ENCODE results near the gene SH3RF3.

SH3RF3 gene

DNA sequence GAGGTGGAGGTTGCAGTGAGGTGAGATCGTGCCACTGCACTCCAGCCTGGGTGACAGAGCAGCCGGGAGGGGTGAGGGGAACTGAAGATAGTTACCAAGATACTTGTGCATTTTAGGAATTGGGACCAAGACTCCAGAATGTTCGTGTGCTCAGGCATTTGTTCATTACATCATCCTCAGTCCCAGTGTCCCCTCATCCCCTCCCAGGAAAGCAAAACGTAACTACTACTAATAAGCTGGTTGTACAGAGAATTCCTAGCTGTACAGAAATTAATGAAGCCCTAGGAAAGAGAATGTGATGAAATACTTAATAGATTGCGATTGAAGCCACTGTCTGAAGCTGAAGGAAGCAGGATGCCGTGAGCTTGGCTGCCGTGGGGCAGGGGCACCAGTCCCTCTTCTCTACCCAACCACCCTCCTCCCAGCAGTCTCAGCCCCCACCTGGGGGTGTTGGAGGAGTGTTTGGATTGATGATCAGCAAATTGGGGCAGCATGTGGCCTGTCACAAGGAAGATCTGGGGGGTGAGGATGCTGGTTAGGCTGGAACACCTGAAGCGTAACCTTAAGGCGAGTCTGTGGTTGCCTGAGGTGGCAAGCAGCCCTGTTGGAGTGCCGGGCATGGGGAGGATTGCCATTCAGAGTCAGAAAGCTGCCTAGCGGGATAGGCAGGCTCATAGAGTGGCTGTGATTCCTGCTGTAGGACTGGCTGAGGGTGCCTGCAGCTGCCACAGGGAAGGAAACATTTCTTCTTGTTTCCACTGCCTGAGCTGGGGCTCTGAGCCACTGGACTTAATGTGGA lies 140.9 kb downstream of the SH3RF3 start:
- Histone ChIP-seq H3K27me3 (replicated peaks in 2 of 5; ENCODE audit: control insufficient read depth in 4 of 5, insufficient read depth in 5 of 5, low read length in 4 of 5) (peaks cover 0 to 2% (median 0%) of the 10 kb centered on the region in 5 experiments), H3K27ac (ENCODE audit: insufficient read depth in 1 of 2, low read depth in 1 of 2, low read length in 2 of 2, poor library complexity in 1 of 2, severe bottlenecking in 2 of 2) (no peak overlapping the region), H3K4me3 (ENCODE audit: control insufficient read depth in 1 of 7, extremely low read depth in 1 of 7, insufficient read depth in 4 of 7, low read depth in 2 of 7, low read length in 6 of 7) (no peak overlapping the region), H3K36me3 (ENCODE audit: control insufficient read depth in 4 of 4, insufficient read depth in 4 of 4, low read length in 3 of 4) (no peaks in the 10 kb centered on the region), H3K9me3 (ENCODE audit: control extremely low read depth in 1 of 5, control insufficient read depth in 4 of 5, insufficient read depth in 2 of 5, low read depth in 1 of 5, low read length in 4 of 5) (no peaks in the 10 kb centered on the region), H3K4me1 (ENCODE audit: control extremely low read depth in 1 of 4, control insufficient read depth in 4 of 4, insufficient read depth in 4 of 4, low read length in 3 of 4) (peaks cover 0 to 5% (median 1%) of the 10 kb centered on the region in 4 experiments)
- no peak for DNase-seq
- 94% methylated on average over 5 of the region's 11 CpGs for WGBS (ENCODE audit: insufficient coverage)
- CTCF ChIA-PET, result interaction anchor here (1.6 kb wide), 1 partner anchor 9 kb away, joined by 4 read pairs; no protein-coding TSS in a partner anchor
- POLR2A ChIA-PET, result no interaction called here

DNA sequence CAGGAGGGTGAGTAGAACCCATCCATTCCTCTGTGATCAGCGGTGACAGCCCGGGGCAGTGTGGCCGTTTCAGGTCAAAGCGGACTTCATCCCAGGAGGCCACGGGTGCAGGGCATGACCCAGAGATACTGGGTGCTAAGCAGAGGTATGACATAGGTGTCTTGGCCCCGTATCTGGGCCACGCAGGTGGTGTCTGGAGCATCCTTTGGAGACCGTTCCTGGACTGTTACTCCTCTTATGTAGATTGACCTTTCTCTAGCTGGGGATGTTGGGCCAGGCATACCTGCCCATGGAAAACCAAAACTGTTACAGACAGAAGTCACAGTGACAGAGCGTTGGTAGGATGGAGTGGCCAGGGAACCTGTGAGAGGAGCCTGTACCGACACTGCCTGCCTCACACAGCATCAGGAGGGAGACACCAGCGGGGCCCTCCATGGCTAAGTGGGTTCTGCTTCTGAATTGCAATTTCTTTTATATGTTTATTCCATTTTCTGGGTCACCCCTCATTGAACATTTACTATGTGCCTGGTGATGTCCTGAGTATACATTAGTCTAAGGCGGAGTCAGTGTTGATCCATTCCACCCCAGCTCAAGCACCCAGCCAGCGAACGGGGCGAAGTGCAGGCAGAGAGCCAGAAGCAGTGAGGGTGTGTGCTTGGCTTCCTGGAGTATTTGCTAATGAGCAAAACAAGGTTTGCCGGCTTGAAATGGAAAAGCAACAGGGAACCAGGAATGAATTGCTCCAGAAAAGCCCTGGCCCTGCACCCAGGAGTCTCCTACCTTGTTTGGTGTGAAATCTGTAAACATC lies 141.7 kb downstream of the SH3RF3 start:
- WGBS (ENCODE audit: insufficient coverage), result 84% methylated on average over 12 of the region's 16 CpGs
- POLR2A ChIA-PET, result no interaction called here
- Histone ChIP-seq H3K4me1 (ENCODE audit: control extremely low read depth in 1 of 4, control insufficient read depth in 4 of 4, insufficient read depth in 4 of 4, low read length in 3 of 4) (peaks cover 4 to 11% (median 5%) of the 10 kb centered on the region in 4 experiments), H3K4me3 (ENCODE audit: control insufficient read depth in 1 of 7, extremely low read depth in 1 of 7, insufficient read depth in 4 of 7, low read depth in 2 of 7, low read length in 6 of 7) (no peak overlapping the region), H3K36me3 (ENCODE audit: control insufficient read depth in 4 of 4, insufficient read depth in 4 of 4, low read length in 3 of 4) (no peaks in the 10 kb centered on the region), H3K27ac (ENCODE audit: insufficient read depth in 1 of 2, low read depth in 1 of 2, low read length in 2 of 2, poor library complexity in 1 of 2, severe bottlenecking in 2 of 2) (no peak overlapping the region), H3K9me3 (ENCODE audit: control extremely low read depth in 1 of 5, control insufficient read depth in 4 of 5, insufficient read depth in 2 of 5, low read depth in 1 of 5, low read length in 4 of 5) (no peaks in the 10 kb centered on the region), H3K27me3 (replicated peaks in 2 of 5; ENCODE audit: control insufficient read depth in 4 of 5, insufficient read depth in 5 of 5, low read length in 4 of 5) (peaks cover 0 to 2% (median 0%) of the 10 kb centered on the region in 5 experiments)
- no peak for DNase-seq
- CTCF ChIA-PET, result interaction anchor here (1.6 kb wide), 1 partner anchor 10 kb away, joined by 4 read pairs; no protein-coding TSS in a partner anchor

DNA sequence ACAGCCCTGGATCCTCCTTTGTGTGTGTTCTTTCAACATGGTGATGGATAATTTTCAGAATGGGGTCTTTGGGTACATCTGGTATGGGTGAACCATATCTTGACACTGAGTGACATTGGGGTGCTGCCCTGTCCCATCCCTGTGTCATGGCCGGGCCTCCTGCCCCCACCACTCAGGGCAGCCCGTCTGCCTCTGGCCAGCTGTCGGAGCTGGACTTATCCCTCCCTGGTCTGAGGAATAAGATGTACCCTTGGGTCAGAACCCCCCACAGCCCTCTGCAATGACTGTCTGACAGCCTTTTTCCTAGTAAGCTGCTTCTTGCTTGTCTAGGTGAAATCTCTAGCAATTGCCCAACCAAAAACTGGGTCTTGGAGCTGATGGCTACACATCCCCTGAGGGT lies 142.9 kb downstream of the SH3RF3 start:
- POLR2A ChIA-PET, result no interaction called here
- CTCF ChIA-PET, result interaction anchor here (1.1 kb wide), 1 partner anchor 8 kb away, joined by 4 read pairs; no protein-coding TSS in a partner anchor
- Histone ChIP-seq H3K36me3 (ENCODE audit: control insufficient read depth in 4 of 4, insufficient read depth in 4 of 4, low read length in 3 of 4) (no peaks in the 10 kb centered on the region), H3K4me1 (ENCODE audit: control extremely low read depth in 1 of 4, control insufficient read depth in 4 of 4, insufficient read depth in 4 of 4, low read length in 3 of 4) (peaks cover 4 to 11% (median 5%) of the 10 kb centered on the region in 4 experiments), H3K4me3 (ENCODE audit: control insufficient read depth in 1 of 7, extremely low read depth in 1 of 7, insufficient read depth in 4 of 7, low read depth in 2 of 7, low read length in 6 of 7) (no peak overlapping the region), H3K9me3 (ENCODE audit: control extremely low read depth in 1 of 5, control insufficient read depth in 4 of 5, insufficient read depth in 2 of 5, low read depth in 1 of 5, low read length in 4 of 5) (no peaks in the 10 kb centered on the region), H3K27me3 (replicated peaks in 2 of 5; ENCODE audit: control insufficient read depth in 4 of 5, insufficient read depth in 5 of 5, low read length in 4 of 5) (peaks cover 0 to 2% (median 0%) of the 10 kb centered on the region in 5 experiments), H3K27ac (ENCODE audit: insufficient read depth in 1 of 2, low read depth in 1 of 2, low read length in 2 of 2, poor library complexity in 1 of 2, severe bottlenecking in 2 of 2) (no peak overlapping the region)
- 100% methylated on average over 2 of the region's 3 CpGs for WGBS (ENCODE audit: insufficient coverage)
- no peak for DNase-seq

DNA sequence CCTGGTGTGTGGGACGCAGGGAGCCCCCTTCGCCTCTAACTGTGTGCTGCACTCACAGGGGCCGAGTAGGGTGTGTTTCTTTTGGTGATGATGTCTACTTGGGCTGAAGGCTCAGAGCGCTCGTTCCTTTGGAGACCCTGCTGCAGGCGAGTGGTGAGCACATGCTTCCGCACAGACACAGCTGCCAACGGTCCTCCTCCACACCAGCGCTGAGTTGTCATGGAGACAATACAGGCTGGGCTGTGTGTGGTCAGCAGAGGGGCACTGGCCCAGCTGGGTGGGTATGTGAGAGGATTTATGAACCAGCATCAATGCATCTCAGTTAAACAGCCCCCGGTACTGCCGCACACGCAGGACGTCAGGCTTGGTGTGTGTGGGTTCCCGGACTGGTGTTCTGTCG lies 143.5 kb downstream of the SH3RF3 start:
- H3K27me3 ChIP-seq (replicated peaks in 2 of 5; ENCODE audit: control insufficient read depth in 4 of 5, insufficient read depth in 5 of 5, low read length in 4 of 5), result peaks cover 0 to 2% (median 0%) of the 10 kb centered on the region in 5 experiments
- peaks cover 4 to 11% (median 5%) of the 10 kb centered on the region in 4 experiments for H3K4me1 ChIP-seq (ENCODE audit: control extremely low read depth in 1 of 4, control insufficient read depth in 4 of 4, insufficient read depth in 4 of 4, low read length in 3 of 4)
- WGBS (ENCODE audit: insufficient coverage), result 98% methylated on average over 15 of the region's 15 CpGs
- H3K4me3 ChIP-seq (ENCODE audit: control insufficient read depth in 1 of 7, extremely low read depth in 1 of 7, insufficient read depth in 4 of 7, low read depth in 2 of 7, low read length in 6 of 7), result no peak overlapping the region
- no peaks in the 10 kb centered on the region for H3K36me3 ChIP-seq (ENCODE audit: control insufficient read depth in 4 of 4, insufficient read depth in 4 of 4, low read length in 3 of 4)
- ChIA-PET POLR2A (interaction anchor here (0.8 kb wide), 1 partner anchor 31 kb away, joined by 3 read pairs; no protein-coding TSS in a partner anchor), CTCF (interaction anchor here (1.1 kb wide), 1 partner anchor 9 kb away, joined by 4 read pairs; no protein-coding TSS in a partner anchor)
- H3K9me3 ChIP-seq (ENCODE audit: control extremely low read depth in 1 of 5, control insufficient read depth in 4 of 5, insufficient read depth in 2 of 5, low read depth in 1 of 5, low read length in 4 of 5), result no peaks in the 10 kb centered on the region
- no peak for DNase-seq
- no peak overlapping the region for H3K27ac ChIP-seq (ENCODE audit: insufficient read depth in 1 of 2, low read depth in 1 of 2, low read length in 2 of 2, poor library complexity in 1 of 2, severe bottlenecking in 2 of 2)

DNA sequence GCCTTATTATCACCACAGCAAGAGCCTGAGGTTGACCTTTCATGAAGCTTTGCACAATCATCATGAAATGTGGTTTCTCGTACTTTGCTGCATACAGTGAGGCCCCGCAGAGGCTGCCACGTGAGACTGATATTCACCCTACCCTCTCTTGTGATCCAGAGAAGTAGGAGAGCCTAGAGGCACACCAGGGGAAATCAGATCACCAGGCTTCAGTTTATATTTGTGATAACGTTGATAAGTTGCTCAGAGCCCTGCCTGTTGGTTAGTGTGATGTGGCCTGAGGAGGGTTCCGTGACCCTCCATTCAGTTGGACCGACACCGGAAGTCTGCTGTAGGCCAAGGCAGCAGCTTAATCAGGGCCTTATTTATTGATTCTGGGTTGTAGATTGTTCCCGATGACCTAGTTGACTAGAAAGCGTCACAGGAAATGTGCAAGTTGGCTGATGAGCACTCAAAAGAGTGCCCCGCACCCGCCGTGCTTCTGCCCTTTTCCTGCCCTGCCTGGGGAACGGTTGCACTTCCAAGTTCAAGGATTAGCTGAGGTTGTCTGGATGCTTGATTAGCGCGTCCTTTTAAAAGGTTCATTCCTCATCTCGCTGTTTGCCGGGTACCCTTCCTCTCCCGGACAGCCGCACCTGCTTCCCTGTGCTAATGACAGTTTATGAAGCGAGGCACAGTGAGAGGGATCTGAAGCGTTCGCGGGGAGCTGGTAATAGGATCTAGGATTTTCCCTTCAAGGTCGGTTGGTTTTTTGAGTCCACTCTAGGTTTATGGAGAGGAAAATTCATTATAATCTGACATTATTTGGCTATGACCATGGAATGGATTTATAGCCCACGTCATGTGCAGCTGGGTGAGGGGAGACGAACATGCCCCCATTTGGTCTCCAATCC lies 146.4 kb downstream of the SH3RF3 start:
- ChIA-PET POLR2A (interaction anchor here (0.6 to 1.0 kb wide), 2 partner anchors 37 to 236 kb away, joined by 4 to 5 read pairs; no protein-coding TSS in a partner anchor), CTCF (interaction anchor here (0.6 to 1.5 kb wide), 6 partner anchors 13 to 126 kb away, joined by 3 read pairs; no protein-coding TSS in a partner anchor)
- Histone ChIP-seq H3K27me3 (replicated peaks in 2 of 5; ENCODE audit: control insufficient read depth in 4 of 5, insufficient read depth in 5 of 5, low read length in 4 of 5) (no peaks in the 10 kb centered on the region), H3K4me3 (ENCODE audit: control insufficient read depth in 1 of 7, extremely low read depth in 1 of 7, insufficient read depth in 4 of 7, low read depth in 2 of 7, low read length in 6 of 7) (no peak overlapping the region), H3K27ac (ENCODE audit: insufficient read depth in 1 of 2, low read depth in 1 of 2, low read length in 2 of 2, poor library complexity in 1 of 2, severe bottlenecking in 2 of 2) (no peak overlapping the region), H3K36me3 (ENCODE audit: control insufficient read depth in 4 of 4, insufficient read depth in 4 of 4, low read length in 3 of 4) (no peaks in the 10 kb centered on the region), H3K9me3 (ENCODE audit: control extremely low read depth in 1 of 5, control insufficient read depth in 4 of 5, insufficient read depth in 2 of 5, low read depth in 1 of 5, low read length in 4 of 5) (no peaks in the 10 kb centered on the region), H3K4me1 (ENCODE audit: control extremely low read depth in 1 of 4, control insufficient read depth in 4 of 4, insufficient read depth in 4 of 4, low read length in 3 of 4) (peaks cover 4 to 11% (median 5%) of the 10 kb centered on the region in 4 experiments)
- WGBS (ENCODE audit: insufficient coverage), result 86% methylated on average over 24 of the region's 26 CpGs
- peak; percentile 33 to 82 (median 72) for DNase-seq

DNA sequence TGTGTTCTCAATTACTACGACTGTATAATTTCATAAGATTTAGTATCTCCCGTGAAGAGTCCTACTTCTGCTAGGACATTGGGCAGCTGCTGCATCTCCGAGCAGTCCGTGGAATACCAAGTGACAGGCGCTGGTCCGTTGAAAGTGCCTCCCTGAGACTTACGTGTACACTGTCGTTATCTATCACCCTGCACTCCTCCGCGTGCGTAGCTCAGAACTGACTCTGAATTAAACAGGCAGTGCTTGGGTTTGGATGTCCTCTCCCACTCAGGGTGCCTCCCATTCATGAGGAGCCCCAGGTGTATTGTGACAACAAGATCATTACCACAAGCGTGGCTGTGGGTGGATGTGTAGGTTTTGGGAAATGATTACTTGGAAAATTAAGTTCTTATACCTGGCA lies 148.4 kb downstream of the SH3RF3 start:
- 97% methylated on average over 12 of the region's 12 CpGs for WGBS (ENCODE audit: insufficient coverage)
- DNase-seq, result no peak
- Histone ChIP-seq H3K9me3 (ENCODE audit: control extremely low read depth in 1 of 5, control insufficient read depth in 4 of 5, insufficient read depth in 2 of 5, low read depth in 1 of 5, low read length in 4 of 5) (no peaks in the 10 kb centered on the region), H3K4me1 (ENCODE audit: control extremely low read depth in 1 of 4, control insufficient read depth in 4 of 4, insufficient read depth in 4 of 4, low read length in 3 of 4) (peaks cover 4 to 11% (median 5%) of the 10 kb centered on the region in 4 experiments), H3K27me3 (replicated peaks in 2 of 5; ENCODE audit: control insufficient read depth in 4 of 5, insufficient read depth in 5 of 5, low read length in 4 of 5) (no peaks in the 10 kb centered on the region), H3K4me3 (ENCODE audit: control insufficient read depth in 1 of 7, extremely low read depth in 1 of 7, insufficient read depth in 4 of 7, low read depth in 2 of 7, low read length in 6 of 7) (no peak overlapping the region), H3K36me3 (ENCODE audit: control insufficient read depth in 4 of 4, insufficient read depth in 4 of 4, low read length in 3 of 4) (no peaks in the 10 kb centered on the region), H3K27ac (ENCODE audit: insufficient read depth in 1 of 2, low read depth in 1 of 2, low read length in 2 of 2, poor library complexity in 1 of 2, severe bottlenecking in 2 of 2) (no peak overlapping the region)
- POLR2A ChIA-PET, result no interaction called here
- CTCF ChIA-PET, result no interaction called here

Data from common myeloid progenitor, CD34-positive (primary cell).